Muscle layer of duodenum (tissue), 2 donors: ENCODE results near the gene SLC35F4.
"Not testable (repeated sequence)": the region's sequence is repeated elsewhere in the genome, so short reads cannot be mapped to it uniquely, and the experiment has no call there.

ENCODE experiments used
- H3K27ac ChIP-seq: one replicate; pipeline ENCODE4 v1.7.0; 2013; ENCODE audit warnings: mild to moderate bottlenecking, low read length
- H3K27me3 ChIP-seq: one replicate; pipeline ENCODE4 v1.7.0; 2013; ENCODE audit warnings: low read depth, mild to moderate bottlenecking, control low read depth, low read length
- H3K36me3 ChIP-seq, 2 donors: one replicate each; pipeline ENCODE4 v1.7.0; 2013; ENCODE audit warnings: low read length in 2 of 2, control low read depth in 1 of 2, mild to moderate bottlenecking in 1 of 2; ENCODE audit not compliant: insufficient read depth in 2 of 2, control insufficient read depth in 1 of 2
- H3K4me1 ChIP-seq, 2 donors: one replicate each; pipeline ENCODE4 v1.7.0; 2013; ENCODE audit warnings: low read length in 2 of 2, mild to moderate bottlenecking in 2 of 2, control low read depth in 1 of 2, moderate library complexity in 1 of 2; ENCODE audit not compliant: insufficient read depth in 2 of 2, control insufficient read depth in 1 of 2
- H3K4me3 ChIP-seq, 2 donors: one replicate each; pipeline ENCODE4 v1.7.0; 2013; ENCODE audit warnings: low read length in 2 of 2, low read depth in 1 of 2, mild to moderate bottlenecking in 1 of 2
- H3K9me3 ChIP-seq, 2 donors: one replicate each; pipeline ENCODE4 v1.7.0; 2013; ENCODE audit warnings: low read length in 2 of 2, control low read depth in 1 of 2, mild to moderate bottlenecking in 1 of 2; ENCODE audit not compliant: control insufficient read depth in 1 of 2
- donor health status: healthy.

SLC35F4 gene

GRCh38 chr14:57785058-57785457 is 80.8 kb downstream of the SLC35F4 start:
- Histone ChIP-seq H3K4me1 (no peaks in the 10 kb centered on the region), H3K4me3 (no peak overlapping the region), H3K27me3 (no peaks in the 10 kb centered on the region), H3K27ac (no peak overlapping the region), H3K36me3 (no peaks in the 10 kb centered on the region), H3K9me3 (peaks cover 0 to 12% of the 10 kb centered on the region in 2 donors)

DNA sequence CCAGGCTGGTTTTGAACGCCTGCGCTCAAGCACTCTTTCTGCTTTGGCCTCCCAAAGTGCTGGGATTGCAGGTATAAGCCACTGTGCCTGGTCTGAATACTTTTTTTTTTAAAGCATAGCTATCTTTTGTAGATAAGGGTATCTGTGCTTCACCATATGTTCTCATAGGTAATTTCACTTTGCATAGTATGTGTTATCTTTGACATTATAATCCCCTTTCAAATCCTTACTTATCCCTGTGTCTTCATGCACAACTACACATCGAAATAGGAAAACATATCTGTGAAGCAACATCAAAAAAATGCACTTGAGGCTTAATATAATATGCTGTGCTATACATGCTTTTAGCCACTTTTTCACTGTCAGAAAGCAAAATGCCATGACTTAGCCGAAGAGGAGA is 94.1 kb downstream of the SLC35F4 start:
- Histone ChIP-seq H3K9me3 (peaks cover 0 to 1% of the 10 kb centered on the region in 2 donors), H3K4me3 (no peak overlapping the region), H3K4me1 (no peaks in the 10 kb centered on the region), H3K36me3 (no peaks in the 10 kb centered on the region), H3K27me3 (no peaks in the 10 kb centered on the region), H3K27ac (no peak overlapping the region)

- H3K9me3 ChIP-seq: no peaks in the 10 kb centered on the region
- no peaks in the 10 kb centered on the region for H3K4me1 ChIP-seq
- no peak overlapping the region for H3K4me3 ChIP-seq
- no peaks in the 10 kb centered on the region for H3K36me3 ChIP-seq
- no peak overlapping the region for H3K27ac ChIP-seq
- no peaks in the 10 kb centered on the region for H3K27me3 ChIP-seq
Observed at GRCh38 chr14:57769863-57770523, 95.9 kb downstream of the SLC35F4 start.

DNA sequence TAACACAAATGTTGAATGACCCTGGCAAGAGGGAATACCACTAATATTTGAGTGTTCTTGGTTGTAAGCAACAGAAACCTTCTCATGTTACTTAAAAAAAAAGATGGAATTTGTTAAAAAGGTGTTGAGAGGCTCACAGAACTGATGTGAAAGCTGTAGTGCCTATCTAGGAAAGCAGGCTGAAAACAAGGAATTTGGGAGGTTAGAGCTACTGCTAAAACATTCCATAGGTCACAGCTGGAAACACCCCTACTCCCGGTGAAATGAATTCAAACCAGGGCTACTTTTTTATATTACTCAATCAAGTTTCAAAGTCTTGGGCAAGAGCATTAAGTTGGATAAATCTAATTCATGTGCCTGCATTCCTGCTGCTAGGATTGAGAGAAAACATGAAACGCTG is 104.1 kb downstream of the SLC35F4 start:
- H3K36me3 ChIP-seq: no peaks in the 10 kb centered on the region
- no peaks in the 10 kb centered on the region for H3K4me1 ChIP-seq
- no peak overlapping the region for H3K4me3 ChIP-seq
- H3K27me3 ChIP-seq: no peaks in the 10 kb centered on the region
- H3K9me3 ChIP-seq: peaks cover 0 to 4% of the 10 kb centered on the region in 2 donors
- H3K27ac ChIP-seq: no peak overlapping the region

GRCh38 chr14:57760896-57761295 is 105.0 kb downstream of the SLC35F4 start:
- no peak overlapping the region for H3K27ac ChIP-seq

GRCh38 chr14:57755018-57755521 is 110.8 kb downstream of the SLC35F4 start:
- H3K36me3 ChIP-seq: no peaks in the 10 kb centered on the region
- H3K9me3 ChIP-seq: peaks cover 0 to 3% of the 10 kb centered on the region in 2 donors
- no peaks in the 10 kb centered on the region for H3K4me1 ChIP-seq
- H3K4me3 ChIP-seq: no peak overlapping the region
- H3K27ac ChIP-seq: no peak overlapping the region
- H3K27me3 ChIP-seq: no peaks in the 10 kb centered on the region

More at GRCh38 chr14:57760896-57761295, 105.0 kb downstream of the SLC35F4 start:
- no peak overlapping the region for H3K4me3 ChIP-seq
- no peaks in the 10 kb centered on the region for H3K27me3 ChIP-seq
- H3K4me1 ChIP-seq: no peaks in the 10 kb centered on the region
- H3K9me3 ChIP-seq: peaks cover 0 to 4% of the 10 kb centered on the region in 2 donors
- H3K36me3 ChIP-seq: no peaks in the 10 kb centered on the region

DNA sequence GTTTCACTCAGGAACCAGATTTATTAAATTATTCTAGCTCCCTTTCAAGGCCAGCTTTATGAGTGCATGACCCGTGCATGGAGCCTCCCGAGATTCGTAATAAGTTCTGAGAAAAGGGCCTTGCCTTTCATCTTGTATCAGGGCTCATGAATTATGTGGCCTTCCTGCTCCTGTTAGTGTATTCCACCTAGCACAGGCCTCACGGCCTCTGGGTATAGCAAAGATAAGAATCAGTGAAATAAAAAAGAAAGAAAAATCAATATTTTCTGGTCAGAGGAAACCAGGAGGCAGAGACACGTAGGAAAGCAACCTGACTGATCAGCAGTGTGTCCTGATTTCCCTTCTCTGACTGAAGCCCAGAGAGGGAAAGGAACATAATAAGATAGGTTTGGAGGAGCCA is 111.4 kb downstream of the SLC35F4 start:
- H3K36me3 ChIP-seq: no peaks in the 10 kb centered on the region
- H3K27ac ChIP-seq: no peak overlapping the region

DNA sequence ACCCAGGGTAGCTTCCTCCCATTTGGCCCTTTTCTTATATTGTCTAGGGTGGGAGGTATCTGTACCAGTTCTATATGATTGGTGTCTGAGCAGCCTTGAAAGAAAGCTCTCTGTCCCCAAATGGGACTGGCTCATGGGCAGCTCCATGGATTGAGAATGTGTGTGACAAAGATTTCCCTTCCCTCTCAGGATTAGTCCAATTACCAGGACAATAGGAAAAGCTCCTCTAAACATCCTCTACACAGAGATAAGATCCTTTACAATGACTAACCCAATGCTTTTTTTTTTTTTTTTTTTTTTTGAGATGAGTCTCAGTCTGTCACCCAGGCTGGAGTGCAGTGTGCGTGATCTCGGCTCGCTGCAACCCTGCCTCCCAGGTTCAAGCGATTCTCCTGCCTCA is 112.1 kb downstream of the SLC35F4 start:
- no peaks in the 10 kb centered on the region for H3K4me1 ChIP-seq
- no peak overlapping the region for H3K4me3 ChIP-seq
- H3K27me3 ChIP-seq: no peaks in the 10 kb centered on the region
- no peaks in the 10 kb centered on the region for H3K36me3 ChIP-seq
- H3K9me3 ChIP-seq: no peaks in the 10 kb centered on the region
- no peak overlapping the region for H3K27ac ChIP-seq

More for the DNA sequence above, 111.4 kb downstream of the SLC35F4 start:
- H3K4me1 ChIP-seq: no peaks in the 10 kb centered on the region
- H3K9me3 ChIP-seq: no peaks in the 10 kb centered on the region
- no peak overlapping the region for H3K4me3 ChIP-seq
- H3K27me3 ChIP-seq: no peaks in the 10 kb centered on the region

GRCh38 chr14:57752142-57752695 is 113.7 kb downstream of the SLC35F4 start:
- H3K4me1 ChIP-seq, H3K9me3 ChIP-seq, H3K27me3 ChIP-seq, H3K27ac ChIP-seq, H3K36me3 ChIP-seq, H3K4me3 ChIP-seq: not testable (repeated sequence)

GRCh38 chr14:57751400-57751799 is 114.5 kb downstream of the SLC35F4 start:
- Histone ChIP-seq H3K27ac (no peak overlapping the region), H3K4me3 (no peak overlapping the region), H3K4me1 (no peaks in the 10 kb centered on the region), H3K9me3 (no peaks in the 10 kb centered on the region), H3K27me3 (no peaks in the 10 kb centered on the region), H3K36me3 (no peaks in the 10 kb centered on the region)

DNA sequence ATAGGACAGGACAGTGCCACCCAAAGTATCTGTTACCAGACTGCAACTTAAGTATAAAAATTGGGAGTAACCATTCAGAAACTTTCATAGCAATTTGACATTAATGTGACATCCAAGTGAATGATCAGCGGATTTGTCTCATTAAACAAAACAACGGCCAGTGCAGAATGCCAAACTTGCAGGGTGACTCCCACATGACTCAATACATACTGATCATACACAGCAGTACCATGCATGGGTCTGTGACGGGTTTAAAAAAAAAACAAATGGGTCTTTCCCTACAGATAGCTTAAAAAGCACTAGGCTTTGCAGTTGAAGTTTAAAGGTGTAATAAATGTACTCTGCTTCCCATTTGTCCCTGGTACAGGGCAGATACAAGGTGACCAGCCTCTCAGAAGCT is 116.6 kb downstream of the SLC35F4 start:
- H3K9me3 ChIP-seq: no peaks in the 10 kb centered on the region
- no peaks in the 10 kb centered on the region for H3K27me3 ChIP-seq
- no peaks in the 10 kb centered on the region for H3K36me3 ChIP-seq
- H3K27ac ChIP-seq: no peak overlapping the region
- no peak overlapping the region for H3K4me3 ChIP-seq
- H3K4me1 ChIP-seq: no peaks in the 10 kb centered on the region

DNA sequence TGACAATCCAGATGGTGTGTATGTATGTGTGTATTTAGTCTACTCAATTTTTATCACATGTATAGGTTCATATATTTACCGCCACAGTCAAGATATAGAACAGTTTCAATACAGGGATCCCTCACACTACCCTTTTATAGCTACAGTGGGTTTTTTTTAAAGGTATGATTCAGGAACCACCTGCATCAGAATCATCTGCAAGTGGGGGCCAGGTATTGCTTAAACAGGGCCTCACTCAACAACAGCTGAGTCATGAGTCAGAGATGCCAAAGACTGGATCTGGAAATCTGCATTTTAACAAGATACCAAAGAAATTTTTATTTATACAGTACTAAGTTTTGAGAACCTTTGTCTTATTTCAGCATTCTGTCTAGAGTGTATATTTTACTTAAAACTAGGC is 117.6 kb downstream of the SLC35F4 start:
- no peaks in the 10 kb centered on the region for H3K9me3 ChIP-seq
- H3K27ac ChIP-seq: no peak overlapping the region
- H3K36me3 ChIP-seq: no peaks in the 10 kb centered on the region
- no peak overlapping the region for H3K4me3 ChIP-seq
- H3K27me3 ChIP-seq: no peaks in the 10 kb centered on the region
- no peaks in the 10 kb centered on the region for H3K4me1 ChIP-seq
